DMS153 treated with DMSO at 0.1 percent for 48 hours (cell line): ENCODE results near the gene ABTB1.

Source experiments
- DNase-seq: peaks from one replicate; lab custom pipeline; 2025; ENCODE audit not compliant: unreplicated experiment; lab: John Stamatoyannopoulos, UW

Gene ABTB1

GRCh38 chr3:127719369-127719768, 46.6 kb downstream of the ABTB1 start:
- no peak for DNase-seq

GRCh38 chr3:127720161-127720823, 47.5 kb downstream of the ABTB1 start:
- DNase-seq, result no peak

GRCh38 chr3:127720985-127721935, 48.5 kb downstream of the ABTB1 start:
- DNase-seq, result no peak

GRCh38 chr3:127722091-127722784, 49.5 kb downstream of the ABTB1 start:
- no peak for DNase-seq

- DNase-seq, result no peak
These were observed 50.3 kb downstream of the ABTB1 start for GRCh38 chr3:127723011-127723567.

- no peak for DNase-seq
These were observed 54.1 kb downstream of the ABTB1 start for GRCh38 chr3:127726894-127727293.

GRCh38 chr3:127728417-127729015, 55.8 kb downstream of the ABTB1 start:
- no peak for DNase-seq

- no peak for DNase-seq
These were observed 56.9 kb downstream of the ABTB1 start for GRCh38 chr3:127729556-127730056.

GRCh38 chr3:127730171-127730570, 57.4 kb downstream of the ABTB1 start:
- DNase-seq, result no peak
